BJ (cell line): ENCODE results near the gene DNM1L. TPM values are rescaled to one million over a fixed set of nuclear protein-coding genes. Genes with fewer than 3 reads are reported as not detected.

Experiments
- CTCF ChIA-PET: fragments of 350-600 bp; formaldehyde crosslinking; extraction: SDS; loops from one replicate; lab custom pipeline; 2021; ENCODE audit warnings: antibody characterized with exemption, inconsistent platforms; lab: Yijun Ruan, JAX
- POLR2A ChIA-PET: fragments of 300-600 bp; sonication (Branson Sonifier 250); formaldehyde crosslinking; extraction: SDS; loops from one replicate; lab custom pipeline; 2021; ENCODE audit warnings: antibody characterized with exemption; lab: Charles Lee
- DNase-seq: peaks from one replicate; pipeline ENCODE4 v3.0.0-alpha.2; 2011; ENCODE audit warnings: low read depth
- H3K27me3 ChIP-seq: 2 replicates; pipeline ENCODE4 v1.6.0; 2011; ENCODE audit warnings: low read length; ENCODE audit not compliant: control insufficient read depth, insufficient read depth
- H3K36me3 ChIP-seq: 2 replicates; pipeline ENCODE4 v1.5.1; 2011; ENCODE audit warnings: low read length; ENCODE audit not compliant: control insufficient read depth, insufficient read depth
- H3K4me3 ChIP-seq: 2 replicates; pipeline ENCODE4 v1.5.1; 2011; ENCODE audit warnings: low read depth, mild to moderate bottlenecking, control low read depth, low read length
- CTCF ChIP-seq: IDR thresholded peaks from 2 replicates; pipeline ENCODE4 v1.5.1; 2011; ENCODE audit warnings: low read depth, mild to moderate bottlenecking, control low read depth, inconsistent platforms, low read length, moderate library complexity; ENCODE audit not compliant: insufficient read depth
- polyA plus RNA-seq: library from polyadenylated mRNA; depleted of rRNA; stranded (reverse); fragments of >200 nt; gene quantifications from 2 replicates; pipeline ENCODE4 v1.2.3, GENCODE V29; 2011

DNM1L gene
- polyA plus RNA-seq, 1 experiment, result 27.4 TPM

- Histone ChIP-seq H3K36me3 (no peaks in the 10 kb centered on the region), H3K27me3 (no peaks in the 10 kb centered on the region), H3K4me3 (peak overlapping the region; percentile 98)
- TF ChIP-seq CTCF, result no peak
- POLR2A ChIA-PET, result no interaction called here
- no peak for DNase-seq
- CTCF ChIA-PET, result interaction anchor here (0.8 kb wide), 1 partner anchor 8 kb away, joined by 4 read pairs; no protein-coding TSS in a partner anchor
Observed at GRCh38 chr12:32680787-32681186, 1.7 kb downstream of the DNM1L start.

- Histone ChIP-seq H3K36me3 (no peaks in the 10 kb centered on the region), H3K4me3 (no peak overlapping the region), H3K27me3 (no peaks in the 10 kb centered on the region)
- ChIA-PET CTCF (interaction anchor here (0.8 kb wide), 1 partner anchor 9 kb away, joined by 4 read pairs; no protein-coding TSS in a partner anchor), POLR2A (no interaction called here)
- TF ChIP-seq CTCF, result no peak
- no peak for DNase-seq
Observed at GRCh38 chr12:32681272-32681671, 2.2 kb downstream of the DNM1L start.

GRCh38 chr12:32686340-32686739 lies 7.2 kb downstream of the DNM1L start:
- CTCF ChIA-PET, result no interaction called here
- POLR2A ChIA-PET, result interaction anchor here (0.5 kb wide), 1 partner anchor 319 kb away, joined by 5 read pairs; no protein-coding TSS in a partner anchor

GRCh38 chr12:32688786-32689185 lies 9.7 kb downstream of the DNM1L start:
- ChIA-PET POLR2A (no interaction called here), CTCF (interaction anchor here (0.8 to 1.1 kb wide), 2 partner anchors 11 to 13 kb away, joined by 3 to 4 read pairs; no protein-coding TSS in a partner anchor)
- no peaks in the 10 kb centered on the region for H3K36me3 ChIP-seq
- H3K27me3 ChIP-seq, result no peaks in the 10 kb centered on the region
- H3K4me3 ChIP-seq, result no peak overlapping the region
- no peak for TF ChIP-seq CTCF
- DNase-seq, result no peak

More at GRCh38 chr12:32686340-32686739, 7.2 kb downstream of the DNM1L start:
- no peak for TF ChIP-seq CTCF
- Histone ChIP-seq H3K36me3 (no peaks in the 10 kb centered on the region), H3K27me3 (no peaks in the 10 kb centered on the region), H3K4me3 (no peak overlapping the region)
- no peak for DNase-seq

GRCh38 chr12:32690927-32691326 lies 11.8 kb downstream of the DNM1L start:
- ChIA-PET CTCF (interaction anchor here (0.6 kb wide), 1 partner anchor 62 kb away, joined by 4 read pairs; no protein-coding TSS in a partner anchor), POLR2A (no interaction called here)
- Histone ChIP-seq H3K4me3 (no peak overlapping the region), H3K36me3 (no peaks in the 10 kb centered on the region), H3K27me3 (no peaks in the 10 kb centered on the region)
- DNase-seq, result no peak
- TF ChIP-seq CTCF, result no peak
